IMR-90 (cell line): ENCODE data around the gene CDH13. TPM values are rescaled to one million over a fixed set of nuclear protein-coding genes. Genes with fewer than 3 reads are reported as not detected.

Experiments used
- ATAC-seq: fragments of 200-7000 bp; cut with Tn5 transposase; 2 replicates; pipeline ENCODE4 v1.9.1; 2020; ENCODE audit warnings: low read depth, mild to moderate bottlenecking, moderate library complexity
- BruUV-seq: library from RNA; stranded (reverse); fragments of 400-500 nt; replicated peaks from 2 replicates; lab custom pipeline; 2021; lab: Mats Ljungman, UMichigan
- CTCF ChIA-PET: fragments of 300-600 bp; formaldehyde crosslinking; extraction: SDS; loops from one replicate; lab custom pipeline; 2021; ENCODE audit warnings: antibody characterized with exemption; lab: Yijun Ruan, JAX
- POLR2A ChIA-PET: fragments of 300-600 bp; sonication (Branson Sonifier 250); formaldehyde crosslinking; loops from one replicate; lab custom pipeline; 2022; ENCODE audit warnings: antibody characterized with exemption; ENCODE audit not compliant: unreplicated experiment; lab: Charles Lee
- DNase-seq: peaks from one replicate; pipeline ENCODE4 v3.0.0; 2013
- H2AFZ ChIP-seq: replicated peaks from 2 replicates; pipeline ENCODE3; 2013; ENCODE audit warnings: low read length, mild to moderate bottlenecking; ENCODE audit not compliant: poor library complexity
- H2AK5ac ChIP-seq: 2 replicates; pipeline ENCODE4 v1.6.1; 2013; ENCODE audit warnings: low read depth, low read length, inconsistent platforms
- H2AK9ac ChIP-seq: replicated peaks from 2 replicates; pipeline ENCODE3; 2013; ENCODE audit warnings: mild to moderate bottlenecking, low read depth, low read length, moderate library complexity; ENCODE audit not compliant: poor library complexity
- H2BK120ac ChIP-seq: 2 replicates; pipeline ENCODE4 v1.6.1; 2013; ENCODE audit warnings: low read depth, low read length, inconsistent platforms
- H2BK15ac ChIP-seq: 3 replicates; pipeline ENCODE4 v1.6.1; 2013; ENCODE audit warnings: low read depth, low read length, inconsistent platforms
- H2BK20ac ChIP-seq: 2 replicates; pipeline ENCODE4 v1.6.1; 2013; ENCODE audit warnings: low read depth, mild to moderate bottlenecking, inconsistent platforms, low read length, moderate library complexity
- H2BK5ac ChIP-seq: 2 replicates; pipeline ENCODE4 v1.6.1; 2013; ENCODE audit warnings: mild to moderate bottlenecking, low read depth, low read length, inconsistent platforms; ENCODE audit not compliant: poor library complexity, severe bottlenecking
- H3K14ac ChIP-seq: replicated peaks from 2 replicates; pipeline ENCODE4 v1.6.1; 2013; ENCODE audit warnings: low read depth, low read length, inconsistent platforms
- H3K18ac ChIP-seq: 2 replicates; pipeline ENCODE4 v1.6.1; 2013; ENCODE audit warnings: low read depth, low read length, control low read depth
- H3K23ac ChIP-seq: 2 replicates; pipeline ENCODE4 v1.6.1; 2013; ENCODE audit warnings: low read depth, low read length, inconsistent platforms
- H3K27ac ChIP-seq: 2 replicates; pipeline ENCODE4 v1.5.1; 2013; ENCODE audit warnings: mild to moderate bottlenecking, control low read depth, low read length; ENCODE audit not compliant: insufficient read depth
- H3K27me3 ChIP-seq: 2 replicates; pipeline ENCODE4 v1.6.1; 2013; ENCODE audit warnings: low read length; ENCODE audit not compliant: control insufficient read depth, insufficient read depth
- H3K36me3 ChIP-seq: 2 replicates; pipeline ENCODE4 v1.6.1; 2013; ENCODE audit warnings: low read length, mixed read lengths; ENCODE audit not compliant: control insufficient read depth, insufficient read depth
- H3K4ac ChIP-seq: 2 replicates; pipeline ENCODE4 v1.6.1; 2013; ENCODE audit warnings: low read depth, low read length, inconsistent platforms
- H3K4me1 ChIP-seq: 2 replicates; pipeline ENCODE4 v1.6.1; 2013; ENCODE audit warnings: low read length, mixed read lengths; ENCODE audit not compliant: control insufficient read depth, insufficient read depth
- H3K4me2 ChIP-seq: 2 replicates; pipeline ENCODE4 v1.6.1; 2013; ENCODE audit warnings: low read depth, mild to moderate bottlenecking, control low read depth, low read length, moderate library complexity
- H3K4me3 ChIP-seq: 2 replicates; pipeline ENCODE4 v1.5.1; 2013; ENCODE audit warnings: low read depth, mild to moderate bottlenecking, control low read depth, low read length, moderate library complexity; ENCODE audit not compliant: insufficient read depth
- H3K56ac ChIP-seq: 2 replicates; pipeline ENCODE4 v1.6.1; 2013; ENCODE audit warnings: low read length, inconsistent platforms; ENCODE audit not compliant: insufficient read depth; ENCODE audit errors: extremely low read depth
- H3K79me1 ChIP-seq, 2 experiments: 2 replicates each; pipeline ENCODE4 v1.6.1; 2013; ENCODE audit warnings: low read length in 2 of 2, inconsistent platforms in 1 of 2, low read depth in 1 of 2
- H3K9ac ChIP-seq: 2 replicates; pipeline ENCODE4 v1.6.1; 2013; ENCODE audit warnings: low read depth, low read length, control low read depth
- H3K9me1 ChIP-seq: 2 replicates; pipeline ENCODE4 v1.6.1; 2013; ENCODE audit warnings: low read length, inconsistent platforms; ENCODE audit not compliant: insufficient read depth
- H3K9me3 ChIP-seq: 2 replicates; pipeline ENCODE4 v1.6.1; 2013; ENCODE audit warnings: low read length; ENCODE audit not compliant: control insufficient read depth, insufficient read depth
- H4K20me1 ChIP-seq: 2 replicates; pipeline ENCODE4 v1.6.1; 2013; ENCODE audit warnings: low read length, inconsistent platforms; ENCODE audit not compliant: insufficient read depth
- H4K5ac ChIP-seq: 2 replicates; pipeline ENCODE4 v1.6.1; 2013; ENCODE audit warnings: mild to moderate bottlenecking, low read depth, low read length, control low read depth
- H4K8ac ChIP-seq, 2 experiments: 2 replicates each; pipeline ENCODE4 v1.6.1; 2013; ENCODE audit warnings: low read depth in 2 of 2, low read length in 2 of 2, control low read depth in 1 of 2, inconsistent platforms in 1 of 2
- H4K91ac ChIP-seq: 2 replicates; pipeline ENCODE4 v1.6.1; 2013; ENCODE audit warnings: low read depth, low read length, inconsistent platforms; ENCODE audit not compliant: insufficient read depth
- CTCF ChIP-seq: conservative IDR thresholded peaks from 2 replicates; pipeline ENCODE4 v1.5.1; 2012; ENCODE audit warnings: mild to moderate bottlenecking, low read depth, low read length, improper control_type of control experiment
- MAZ ChIP-seq: IDR thresholded peaks from 2 replicates; pipeline ENCODE4 v1.6.1; 2012; ENCODE audit warnings: low read depth, mild to moderate bottlenecking, low read length, improper control_type of control experiment, moderate library complexity, borderline replicate concordance
- RCOR1 ChIP-seq: IDR thresholded peaks from 2 replicates; pipeline ENCODE4 v1.6.1; 2012; ENCODE audit warnings: mild to moderate bottlenecking, low read length, improper control_type of control experiment; ENCODE audit not compliant: insufficient replicate concordance
- RFX5 ChIP-seq: IDR thresholded peaks from 2 replicates; pipeline ENCODE4 v1.8.0; 2012; ENCODE audit warnings: low read depth, mild to moderate bottlenecking, low read length, moderate library complexity
- WGBS, 2 experiments: methylation state at CpG; one replicate each; pipeline versions ENCODE4 v1.1.5 to v1.1.7; 2013; ENCODE audit warnings: missing lambda C conversion rate in 2 of 2; ENCODE audit not compliant: insufficient read length in 1 of 2; ENCODE audit errors: extremely low coverage in 2 of 2; 5-methylcytosine and 5-hydroxymethylcytosine counted together
- dilution Hi-C: fragments of 300-500 bp; cut with HindIII; formaldehyde crosslinking; loops from one replicate; pipeline ENCODE4 v1.14.3; 2018; ENCODE audit warnings: low sequenced_read_pairs; ENCODE audit not compliant: unreplicated experiment
- in situ Hi-C: fragments of 300-500 bp; cut with MboI; formaldehyde crosslinking; loops from 3 replicates; pipeline ENCODE4 v1.14.3; 2019; ENCODE audit warnings: low sequenced_read_pairs, inconsistent platforms, mixed read lengths
- intact Hi-C: fragments of 100-400 bp; cut with micrococcal nuclease; formaldehyde crosslinking; loops from 2 replicates; pipeline ENCODE4 v1.10.0; 2022
- polyA plus RNA-seq, 3 experiments: library from polyadenylated mRNA; depleted of rRNA; stranded (reverse); fragments of >200 nt; gene quantifications; 2 replicates each; pipeline ENCODE4 v1.2.3, GENCODE V29; 2012; ENCODE audit warnings: low replicate concordance in 1 of 3
- total RNA-seq: library from RNA; depleted of rRNA; stranded (reverse); fragments of >200 nt; gene quantifications from 2 replicates; pipeline ENCODE4 v1.2.3, GENCODE V29; 2012

Gene CDH13
- total and polyA plus RNA-seq, 2 of the 4 experiments (the other 2 are of a cell fraction), result 61.6 to 74.7 TPM

DNA sequence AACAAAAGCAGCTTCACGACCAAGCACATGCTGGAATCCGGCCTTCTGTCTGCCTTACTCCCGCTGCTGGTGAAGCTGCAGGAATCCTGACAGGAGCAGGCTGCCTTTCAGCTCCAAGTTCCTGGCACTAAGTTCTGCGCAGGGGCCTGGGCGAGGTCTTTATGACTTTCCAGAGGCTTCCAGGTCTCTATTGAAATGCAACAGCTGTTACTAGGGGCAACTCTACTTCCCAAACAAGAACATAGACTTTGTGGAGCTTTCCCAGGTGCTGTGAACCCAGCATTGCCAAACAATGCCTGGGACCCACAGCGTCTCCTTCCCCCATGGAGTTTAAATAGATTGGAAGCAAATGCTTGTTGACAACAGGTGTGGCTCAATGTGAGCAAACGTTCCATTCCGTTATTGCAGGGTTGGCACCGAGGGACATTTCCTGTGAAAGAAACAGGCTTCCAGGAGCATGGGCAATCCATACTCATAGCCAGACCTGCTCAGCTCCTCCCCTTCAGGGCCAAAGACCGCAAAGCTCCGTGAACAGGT, 156.0 kb downstream of the CDH13 start:
- Histone ChIP-seq H4K20me1 (no peaks in the 10 kb centered on the region), H2BK20ac (no peak overlapping the region), H3K36me3 (no peaks in the 10 kb centered on the region), H4K8ac (no peak overlapping the region), H3K23ac (no peak overlapping the region), H4K5ac (no peak overlapping the region), H2BK5ac (no peak overlapping the region), H2AK5ac (no peak overlapping the region), H3K9me3 (no peaks in the 10 kb centered on the region), H3K4me1 (no peaks in the 10 kb centered on the region), H3K14ac (no peak overlapping the region), H3K4me2 (no peak overlapping the region), H3K79me1 (peaks cover 3% of the 10 kb centered on the region in 2 experiments; a peak in 3 of 4 replicates), H2BK120ac (no peak overlapping the region), H3K9ac (no peak overlapping the region), H3K9me1 (no peaks in the 10 kb centered on the region; the same call in 1 of the 2 replicates), H2AK9ac (no peak overlapping the region), H3K27me3 (no peaks in the 10 kb centered on the region), H4K91ac (no peak overlapping the region), H2BK15ac (no peak overlapping the region), H3K18ac (no peak overlapping the region), H3K4me3 (no peak overlapping the region), H3K56ac (no peak overlapping the region), H3K27ac (no peak overlapping the region), H3K4ac (no peak overlapping the region), H2AFZ (no peak overlapping the region)
- in situ Hi-C loops (no loop called here), dilution Hi-C loops (no loop called here), intact Hi-C loops (no loop called here)
- TF ChIP-seq CTCF (no peak), MAZ (no peak), RFX5 (no peak), RCOR1 (no peak)
- BruUV-seq, result no TSS peak
- no peak for ATAC-seq
- no peak for DNase-seq
- CTCF ChIA-PET, result interaction anchor here (0.6 kb wide), 1 partner anchor 402 kb away, joined by 7 read pairs; no protein-coding TSS in a partner anchor
- 71% methylated on average over 2 of the region's 11 CpGs; no CpG with 5 or more reads in 1 of the 2 experiments for WGBS, 2 experiments
- POLR2A ChIA-PET, result no interaction called here
